Body of pancreas (tissue), 4 donors: ENCODE data around the gene THAP8. TPM values are rescaled to one million over a fixed set of nuclear protein-coding genes. Genes with fewer than 3 reads are reported as not detected.

Experiments
- ATAC-seq: fragments of 150-250 bp; one replicate; pipeline ENCODE4 v1.9.1; 2016
- DNase-seq, 4 donors: peaks; one replicate each; pipeline ENCODE4 v3.0.0-alpha.2; 2019
- H3K27ac ChIP-seq, 4 donors: fragments of 200-600 bp; sonication (generic); 1 replicate in 3 of 4; 2 replicates in 1 of 4; pipeline versions ENCODE4 v1.5.1 to v1.6.1; 2016 to 2019; ENCODE audit warnings: mild to moderate bottlenecking in 1 of 4, mixed read lengths in 1 of 4, moderate library complexity in 1 of 4
- H3K27me3 ChIP-seq, 2 donors: fragments of 200-600 bp; sonication (generic); one replicate each; pipeline ENCODE4 v1.6.0; 2016; ENCODE audit warnings: mild to moderate bottlenecking in 1 of 2
- H3K36me3 ChIP-seq, 2 donors: fragments of 200-600 bp; sonication (generic); replicated peaks in 1 of 2; 2 replicates each; pipeline ENCODE4 v1.5.1; 2016; ENCODE audit warnings: low read depth in 2 of 2; ENCODE audit not compliant: insufficient read depth in 1 of 2
- H3K4me1 ChIP-seq: fragments of 200-600 bp; sonication (generic); one replicate; pipeline ENCODE4 v1.6.0; 2016
- H3K4me3 ChIP-seq, 2 donors: fragments of 200-600 bp; sonication (generic); 1 replicate in 1 of 2; 2 replicates in 1 of 2; pipeline ENCODE4 v1.5.1; 2016 to 2019
- H3K9me3 ChIP-seq, 3 donors: fragments of 200-600 bp; sonication (generic); 1 replicate in 2 of 3; 2 replicates in 1 of 3; pipeline ENCODE4 v1.5.1; 2016
- CTCF ChIP-seq, 7 experiments: fragments of 450-650 bp in 4 of 7; fragments of 200-600 bp in 3 of 7; sonication (generic) in 3 of 7; IDR thresholded peaks; one replicate each; pipeline ENCODE4 v1.5.1; 2016 to 2019; ENCODE audit warnings: antibody characterized with exemption in 7 of 7
- POLR2A ChIP-seq, 3 donors: fragments of 450-650 bp; IDR thresholded peaks; one replicate each; pipeline ENCODE4 v1.6.1; 2016; ENCODE audit warnings: antibody characterized with exemption in 3 of 3, mild to moderate bottlenecking in 2 of 3
- WGBS, 2 donors: methylation state at CpG; one replicate each; pipeline ENCODE4 v1.1.5; 2017; 5-methylcytosine and 5-hydroxymethylcytosine counted together
- intact Hi-C: fragments of 100-400 bp; cut with DNase I; formaldehyde crosslinking; loops from one replicate; pipeline ENCODE4 v1.15.1; 2023
- total RNA-seq, 2 donors: library from RNA; depleted of rRNA; stranded (reverse); fragments of >200 nt; gene quantifications; one replicate each; pipeline ENCODE4 v1.1.0, GENCODE V29; 2016

Gene THAP8
- 1 to 10 TPM; 1.3 to 6.0 TPM for total RNA-seq

GRCh38 chr19:36054119-36054732, at the start of gene THAP8:
THAP8 (minus strand) TSS chr19:36054285; CDS start chr19:36054217, 68 bp downstream.
- peak within 1 kb of the TSS; percentile 85 to 95 (median 91) for H3K27ac ChIP-seq
- peak; percentile 93 for ATAC-seq
- intact Hi-C loops, result no loop called here
- H3K4me3 ChIP-seq, result peak within 1 kb of the TSS; percentile 29 to 55
- peak; percentile 100 for DNase-seq
- peak in 6 of 7 experiments; percentile 39 to 91 (median 70) for TF ChIP-seq CTCF (IDR thresholded peaks at IDR 0.05)
- peak; percentile 69 to 90 (median 88) for TF ChIP-seq POLR2A (IDR thresholded peaks at IDR 0.05)
- no peaks in the 10 kb centered on the region for H3K27me3 ChIP-seq
- no peaks in the 10 kb centered on the region for H3K9me3 ChIP-seq
- H3K36me3 ChIP-seq, result no peaks in the 10 kb centered on the region
- peaks cover 12% of the 10 kb centered on the region for H3K4me1 ChIP-seq
- WGBS, 2 donors, result 0 to 2% methylated on average over 13 to 54 of the region's 56 CpGs

GRCh38 chr19:36103040-36103626, 49.0 kb upstream of the THAP8 start:
- Histone ChIP-seq H3K36me3 (no peaks in the 10 kb centered on the region), H3K27ac (no peak overlapping the region), H3K4me1 (no peaks in the 10 kb centered on the region), H3K4me3 (no peak overlapping the region), H3K9me3 (no peaks in the 10 kb centered on the region), H3K27me3 (no peaks in the 10 kb centered on the region)
- 88 to 89% methylated on average over 5 to 23 of the region's 24 CpGs for WGBS, 2 donors
- TF ChIP-seq CTCF (IDR thresholded peaks at IDR 0.05) (no peak), POLR2A (IDR thresholded peaks at IDR 0.05) (no peak)
- no peak for DNase-seq
- no peak for ATAC-seq
- intact Hi-C loops, result no loop called here

- Histone ChIP-seq H3K9me3 (no peaks in the 10 kb centered on the region), H3K27me3 (no peaks in the 10 kb centered on the region), H3K27ac (no peak overlapping the region), H3K4me3 (no peak overlapping the region), H3K36me3 (no peaks in the 10 kb centered on the region), H3K4me1 (no peaks in the 10 kb centered on the region)
- intact Hi-C loops, result no loop called here
- no peak for DNase-seq
- no peak for TF ChIP-seq POLR2A (IDR thresholded peaks at IDR 0.05)
- no peak for TF ChIP-seq CTCF (IDR thresholded peaks at IDR 0.05)
- no peak for ATAC-seq
- 85 to 87% methylated on average over 18 to 27 of the region's 27 CpGs for WGBS, 2 donors
Measured at GRCh38 chr19:36101550-36102327, 47.7 kb upstream of the THAP8 start.

GRCh38 chr19:36100476-36100875, 46.4 kb upstream of the THAP8 start:
- DNase-seq, result no peak
- H3K9me3 ChIP-seq, result no peaks in the 10 kb centered on the region
- H3K4me1 ChIP-seq, result no peaks in the 10 kb centered on the region
- H3K27ac ChIP-seq, result no peak overlapping the region
- no peak for TF ChIP-seq POLR2A (IDR thresholded peaks at IDR 0.05)
- TF ChIP-seq CTCF (IDR thresholded peaks at IDR 0.05), result no peak
- whole genome bisulfite sequencing, 2 donors, result 76 to 77% methylated on average over 3 to 5 of the region's 5 CpGs
- no peaks in the 10 kb centered on the region for H3K36me3 ChIP-seq
- H3K4me3 ChIP-seq, result no peak overlapping the region
- no peak for ATAC-seq
- no peaks in the 10 kb centered on the region for H3K27me3 ChIP-seq
- intact Hi-C loops, result no loop called here
